ENCODE data around the gene OR6K3. TPM values are rescaled to one million over a fixed set of nuclear protein-coding genes. Genes with fewer than 3 reads are reported as not detected.

The OR6K3 gene
- total RNA-seq, 4 donors from 2014 or later = 0.35 TPM; not detected in 3

DNA sequence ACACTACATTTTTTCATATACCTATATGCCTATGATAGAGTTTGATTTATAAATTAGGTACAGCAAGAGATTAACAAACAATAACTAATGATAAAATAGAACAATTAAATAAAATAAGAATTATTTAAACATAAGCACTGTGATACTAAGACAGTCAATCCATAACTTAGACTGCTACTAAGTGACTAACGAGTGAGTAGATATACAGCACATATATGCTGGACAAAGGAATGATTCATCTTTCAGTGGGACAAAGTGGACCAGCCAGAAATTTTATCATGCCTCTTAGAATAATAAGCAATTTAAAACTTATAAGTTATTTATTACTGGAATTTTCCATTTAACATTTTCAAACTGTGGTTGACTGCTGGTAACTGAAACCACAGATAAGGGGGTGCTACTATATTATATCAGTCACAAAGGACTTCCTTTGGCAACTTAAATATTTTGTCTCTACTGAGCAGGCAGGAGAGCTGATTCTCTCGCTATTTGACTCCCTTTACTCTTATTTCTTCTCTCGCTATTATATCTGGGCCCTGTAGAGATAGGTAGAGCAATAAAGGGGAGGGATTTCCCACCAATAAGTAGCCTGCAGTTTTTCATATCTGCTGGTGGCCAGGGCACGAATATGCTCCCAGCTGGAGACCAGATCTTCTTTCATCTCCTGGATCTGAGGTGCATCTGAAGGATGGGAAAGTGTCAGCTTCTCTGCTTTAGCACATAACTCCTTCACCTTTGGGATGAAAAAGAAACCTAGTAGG is 44.8 kb downstream of the OR6K3 start:
- Histone ChIP-seq H3K9me3 (no peaks in the 10 kb centered on the region), H3K27ac (no peak overlapping the region), H3K27me3 (no peaks in the 10 kb centered on the region), H3K36me3 (no peaks in the 10 kb centered on the region), H3K4me1 (no peaks in the 10 kb centered on the region), H3K4me3 (no peak overlapping the region)
- 58 to 67% methylated on average over 4 of the region's 4 CpGs for WGBS, 2 donors (ENCODE audit: low coverage in 1 of 2)
- TF ChIP-seq, protein P1, sequence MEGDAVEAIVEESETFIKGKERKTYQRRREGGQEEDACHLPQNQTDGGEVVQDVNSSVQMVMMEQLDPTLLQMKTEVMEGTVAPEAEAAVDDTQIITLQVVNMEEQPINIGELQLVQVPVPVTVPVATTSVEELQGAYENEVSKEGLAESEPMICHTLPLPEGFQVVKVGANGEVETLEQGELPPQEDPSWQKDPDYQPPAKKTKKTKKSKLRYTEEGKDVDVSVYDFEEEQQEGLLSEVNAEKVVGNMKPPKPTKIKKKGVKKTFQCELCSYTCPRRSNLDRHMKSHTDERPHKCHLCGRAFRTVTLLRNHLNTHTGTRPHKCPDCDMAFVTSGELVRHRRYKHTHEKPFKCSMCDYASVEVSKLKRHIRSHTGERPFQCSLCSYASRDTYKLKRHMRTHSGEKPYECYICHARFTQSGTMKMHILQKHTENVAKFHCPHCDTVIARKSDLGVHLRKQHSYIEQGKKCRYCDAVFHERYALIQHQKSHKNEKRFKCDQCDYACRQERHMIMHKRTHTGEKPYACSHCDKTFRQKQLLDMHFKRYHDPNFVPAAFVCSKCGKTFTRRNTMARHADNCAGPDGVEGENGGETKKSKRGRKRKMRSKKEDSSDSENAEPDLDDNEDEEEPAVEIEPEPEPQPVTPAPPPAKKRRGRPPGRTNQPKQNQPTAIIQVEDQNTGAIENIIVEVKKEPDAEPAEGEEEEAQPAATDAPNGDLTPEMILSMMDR (IDR thresholded peaks at IDR 0.05) = no peak
- TF ChIP-seq EP300 (IDR thresholded peaks at IDR 0.05) (no peak), POLR2AphosphoS5 (IDR thresholded peaks at IDR 0.05) (no peak), POLR2A (IDR thresholded peaks at IDR 0.05) (no peak)
- ATAC-seq = no peak

DNA sequence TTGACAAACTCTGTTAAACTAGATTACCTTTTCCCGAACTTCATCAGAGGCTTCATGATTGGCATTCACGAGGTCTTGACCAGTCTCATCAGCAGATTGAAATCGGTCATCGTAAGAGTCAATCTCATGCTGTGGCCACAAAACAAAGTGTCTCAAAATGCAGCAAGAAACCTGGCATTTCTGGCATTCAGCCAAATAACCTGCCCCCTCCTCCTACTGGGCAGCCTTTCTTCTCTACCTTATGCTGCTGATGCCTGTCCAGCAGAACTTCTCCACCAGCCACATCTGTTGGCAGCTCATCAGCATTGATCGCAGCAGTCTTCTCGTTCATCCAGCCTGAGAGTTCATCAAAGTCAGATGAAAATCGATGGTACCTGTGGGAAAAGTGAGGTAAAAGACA is 46.2 kb downstream of the OR6K3 start:
- no peak overlapping the region for H3K27ac ChIP-seq
- no peaks in the 10 kb centered on the region for H3K9me3 ChIP-seq
- ATAC-seq = no peak
- no peak overlapping the region for H3K4me3 ChIP-seq
- WGBS, 2 donors (ENCODE audit: low coverage in 1 of 2) = 90 to 91% methylated on average over 7 of the region's 7 CpGs
- TF ChIP-seq POLR2AphosphoS5 (IDR thresholded peaks at IDR 0.05) (no peak), EP300 (IDR thresholded peaks at IDR 0.05) (no peak), POLR2A (IDR thresholded peaks at IDR 0.05) (no peak)
- TF ChIP-seq, protein P1 (IDR thresholded peaks at IDR 0.05) = no peak
- no peaks in the 10 kb centered on the region for H3K4me1 ChIP-seq
- no peaks in the 10 kb centered on the region for H3K27me3 ChIP-seq
- no peaks in the 10 kb centered on the region for H3K36me3 ChIP-seq

Other genes with a start within 250 kb of the OR6K3 start
- gene OR10R2, start 248.5 kb downstream of the OR6K3 start, total RNA-seq = not detected
- gene OR6Y1, start 166.3 kb downstream of the OR6K3 start, total RNA-seq = not detected
- gene OR6P1, start 150.1 kb downstream of the OR6K3 start, total RNA-seq = not detected
- not detected for gene OR10X1, start 140.8 kb downstream of the OR6K3 start, total RNA-seq
- gene OR10Z1, start 115.5 kb downstream of the OR6K3 start, total RNA-seq = not detected
- gene SPTA1, start 34.0 kb downstream of the OR6K3 start, total RNA-seq = under 1 TPM in 2 of 4 donors, not detected in 2; 0.05 to 0.16 TPM
- gene OR6K2, start 20.1 kb downstream of the OR6K3 start, total RNA-seq = not detected
- not detected for gene OR6K6, start 34.0 kb upstream of the OR6K3 start, total RNA-seq
- gene OR6N1, start 51.5 kb upstream of the OR6K3 start, total RNA-seq = not detected
- gene OR6N2, start 60.5 kb upstream of the OR6K3 start, total RNA-seq = not detected
- 10 to 100 TPM in 1 of 4 donors, 1 to 10 TPM in 1, under 1 TPM in 1, not detected in 1; 0.73 to 10.5 (median 8.6) TPM for gene MNDA, start 110.6 kb upstream of the OR6K3 start, total RNA-seq
- gene PYHIN1, start 210.8 kb upstream of the OR6K3 start, total RNA-seq = 1 to 10 TPM in 2 of 4 donors, under 1 TPM in 1, not detected in 1; 0.84 to 2.0 (median 1.2) TPM